Measurements from ENCODE around the gene PPP2R3B.

Gene PPP2R3B

GRCh38 chrX:332496-332860 is 54.2 kb downstream of the PPP2R3B start:
- ChIA-PET CTCF (no interaction called here), POLR2A (no interaction called here)
- no peak overlapping the region for H3K27ac ChIP-seq (ENCODE audit: extremely low read depth, low read depth, low read length)
- H3K36me3 ChIP-seq (ENCODE audit: control insufficient read depth in 2 of 2, insufficient read depth in 1 of 2, low read length in 2 of 2): peaks cover 0 to 19% of the 10 kb centered on the region in 2 experiments; a peak in 1 of 3 replicates
- H3K9me3 ChIP-seq (ENCODE audit: control insufficient read depth, insufficient read depth, low read depth, low read length): no peaks in the 10 kb centered on the region
- H3K4me1 ChIP-seq (ENCODE audit: control insufficient read depth, insufficient read depth, low read length): no peaks in the 10 kb centered on the region
- H3K4me3 ChIP-seq (ENCODE audit: low read depth, low read length): no peak overlapping the region
- TF ChIP-seq PRDM2 (tag by site-specific recombination; IDR thresholded peaks at IDR 0.05; ENCODE audit: borderline replicate concordance) (no peak), HOXC10 (CRISPR knock-in tag; IDR thresholded peaks at IDR 0.05) (no peak), ZNF707 (tag by site-specific recombination; IDR thresholded peaks at IDR 0.05) (no peak), ZBTB21 (tag by site-specific recombination; IDR thresholded peaks at IDR 0.05) (no peak), KLF9 (tag by site-specific recombination; IDR thresholded peaks at IDR 0.05; ENCODE audit: low read depth) (no peak), ZIC2 (tag by site-specific recombination; IDR thresholded peaks at IDR 0.05) (no peak), ZNF776 (tag by site-specific recombination; IDR thresholded peaks at IDR 0.05; ENCODE audit: borderline replicate concordance) (no peak), GLI4 (tag by site-specific recombination; IDR thresholded peaks at IDR 0.05) (no peak), ZNF266 (tag by site-specific recombination; IDR thresholded peaks at IDR 0.05; ENCODE audit: low read depth) (no peak), ZNF514 (tag by site-specific recombination; IDR thresholded peaks at IDR 0.05) (no peak)
- TF ChIP-seq, protein P1, sequence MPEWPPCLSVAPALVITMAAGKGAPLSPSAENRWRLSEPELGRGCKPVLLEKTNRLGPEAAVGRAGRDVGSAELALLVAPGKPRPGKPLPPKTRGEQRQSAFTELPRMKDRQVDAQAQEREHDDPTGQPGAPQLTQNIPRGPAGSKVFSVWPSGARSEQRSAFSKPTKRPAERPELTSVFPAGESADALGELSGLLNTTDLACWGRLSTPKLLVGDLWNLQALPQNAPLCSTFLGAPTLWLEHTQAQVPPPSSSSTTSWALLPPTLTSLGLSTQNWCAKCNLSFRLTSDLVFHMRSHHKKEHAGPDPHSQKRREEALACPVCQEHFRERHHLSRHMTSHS (tag by site-specific recombination; IDR thresholded peaks at IDR 0.05): no peak

GRCh38 chrX:331825-332495 is 54.7 kb downstream of the PPP2R3B start:
- POLR2A ChIA-PET: no interaction called here
- TF ChIP-seq OVOL3 (tag by site-specific recombination; IDR thresholded peaks at IDR 0.05) (no peak), ZNF37A (tag by site-specific recombination; IDR thresholded peaks at IDR 0.05) (no peak), YY2 (tag by site-specific recombination; IDR thresholded peaks at IDR 0.05) (no peak), HOXC10 (CRISPR knock-in tag; IDR thresholded peaks at IDR 0.05) (no peak), ZNF707 (tag by site-specific recombination; IDR thresholded peaks at IDR 0.05) (no peak), ZNF704 (tag by site-specific recombination; IDR thresholded peaks at IDR 0.05) (no peak), ZNF112 (tag by site-specific recombination; IDR thresholded peaks at IDR 0.05) (no peak), ZBTB21 (tag by site-specific recombination; IDR thresholded peaks at IDR 0.05) (no peak), ZNF426 (tag by site-specific recombination; IDR thresholded peaks at IDR 0.05) (no peak), ZNF560 (tag by site-specific recombination; IDR thresholded peaks at IDR 0.05; ENCODE audit: borderline replicate concordance) (no peak), ZNF624 (tag by site-specific recombination; IDR thresholded peaks at IDR 0.05) (no peak)
- no peaks in the 10 kb centered on the region for H3K9me3 ChIP-seq (ENCODE audit: control insufficient read depth, insufficient read depth, low read depth, low read length)
- H3K4me3 ChIP-seq (ENCODE audit: low read depth, low read length): no peak overlapping the region
- H3K27ac ChIP-seq (ENCODE audit: extremely low read depth, low read depth, low read length): no peak overlapping the region
- peaks cover 0 to 16% of the 10 kb centered on the region in 2 experiments; a peak in 1 of 3 replicates for H3K36me3 ChIP-seq (ENCODE audit: control insufficient read depth in 2 of 2, insufficient read depth in 1 of 2, low read length in 2 of 2)
- CTCF ChIA-PET: no interaction called here
- H3K4me1 ChIP-seq (ENCODE audit: control insufficient read depth, insufficient read depth, low read length): no peaks in the 10 kb centered on the region
